Activated B cell treated with CpG ODN at 0.5 μM for 24 hours (primary cell): ENCODE measurements around the gene STK25. TPM values are rescaled to one million over a fixed set of nuclear protein-coding genes. Genes with fewer than 3 reads are reported as not detected.

Source experiments
- ATAC-seq: fragments of 200-7000 bp; cut with Tn5 transposase; one replicate; pipeline ENCODE4 v1.10.0; 2021; ENCODE audit warnings: low read depth, mild to moderate bottlenecking, moderate library complexity
- CTCF ChIA-PET: fragments of 350-600 bp; sonication (Branson Sonifier 250); formaldehyde crosslinking; loops from one replicate; lab custom pipeline; 2021; ENCODE audit warnings: antibody characterized with exemption; lab: Charles Lee
- POLR2A ChIA-PET: fragments of 350-600 bp; sonication (Branson Sonifier 250); formaldehyde crosslinking; loops from one replicate; lab custom pipeline; 2021; ENCODE audit warnings: antibody characterized with exemption; lab: Charles Lee
- DNase-seq: peaks from one replicate; pipeline ENCODE4 v3.0.0; 2022
- H3K27ac Mint-ChIP-seq: one replicate; pipeline ENCODE4 v1.8.0; 2020; ENCODE audit warnings: mixed read lengths
- H3K27me3 Mint-ChIP-seq: one replicate; pipeline ENCODE4 v1.8.0; 2021; ENCODE audit warnings: mixed read lengths
- H3K36me3 Mint-ChIP-seq: one replicate; pipeline ENCODE4 v1.8.0; 2021; ENCODE audit warnings: low read depth, mixed read lengths
- H3K4me1 Mint-ChIP-seq: one replicate; pipeline ENCODE4 v1.8.0; 2021; ENCODE audit warnings: mixed read lengths
- H3K4me3 Mint-ChIP-seq: one replicate; pipeline ENCODE4 v1.8.0; 2020; ENCODE audit warnings: mild to moderate bottlenecking, mixed read lengths
- H3K9me3 Mint-ChIP-seq: one replicate; pipeline ENCODE4 v1.8.0; 2020; ENCODE audit warnings: mixed read lengths
- CTCF ChIP-seq: fragments of 200-600 bp; IDR thresholded peaks from one replicate; pipeline ENCODE4 v1.8.0; 2022; ENCODE audit warnings: antibody characterized with exemption, mild to moderate bottlenecking
- intact Hi-C: fragments of 100-400 bp; cut with micrococcal nuclease; formaldehyde crosslinking; loops from one replicate; pipeline ENCODE4 v1.15.1; 2024
- total RNA-seq: library from RNA; stranded (reverse); gene quantifications from 2 replicates; pipeline ENCODE4 v1.2.3, GENCODE V29; 2022

Gene STK25
- total RNA-seq, 1 donor from 2014 or later = 151 TPM

- POLR2A ChIA-PET = no interaction called here
- TF ChIP-seq CTCF = no peak
- H3K4me3 Mint-ChIP-seq = no peak overlapping the region
- no peaks in the 10 kb centered on the region for H3K4me1 Mint-ChIP-seq
- no peaks in the 10 kb centered on the region for H3K9me3 Mint-ChIP-seq
- DNase-seq (no peak), ATAC-seq (no peak)
- H3K36me3 Mint-ChIP-seq = peaks cover 53% of the 10 kb centered on the region
- H3K27me3 Mint-ChIP-seq = no peaks in the 10 kb centered on the region
- H3K27ac Mint-ChIP-seq = no peak overlapping the region
- CTCF ChIA-PET = no interaction called here
- intact Hi-C loops = no loop called here
These were observed 9.0 kb downstream of the STK25 start for GRCh38 chr2:241499146-241499965.

- DNase-seq = no peak
- no peaks in the 10 kb centered on the region for H3K27me3 Mint-ChIP-seq
- peaks cover 58% of the 10 kb centered on the region for H3K36me3 Mint-ChIP-seq
- no peak for ATAC-seq
- intact Hi-C loops = no loop called here
- no peak overlapping the region for H3K4me3 Mint-ChIP-seq
- H3K4me1 Mint-ChIP-seq = no peaks in the 10 kb centered on the region
- TF ChIP-seq CTCF = no peak
- CTCF ChIA-PET = no interaction called here
- POLR2A ChIA-PET = no interaction called here
- H3K27ac Mint-ChIP-seq = no peak overlapping the region
- H3K9me3 Mint-ChIP-seq = no peaks in the 10 kb centered on the region
These were observed 10.0 kb downstream of the STK25 start for GRCh38 chr2:241498115-241499070.

GRCh38 chr2:241496904-241497877, 11.2 kb downstream of the STK25 start:
- H3K36me3 Mint-ChIP-seq = peaks cover 62% of the 10 kb centered on the region
- H3K4me1 Mint-ChIP-seq = no peaks in the 10 kb centered on the region
- no peak for ATAC-seq
- intact Hi-C loops = no loop called here
- no peak for TF ChIP-seq CTCF
- no peaks in the 10 kb centered on the region for H3K9me3 Mint-ChIP-seq
- ChIA-PET CTCF (no interaction called here), POLR2A (no interaction called here)
- H3K27ac Mint-ChIP-seq = no peak overlapping the region
- no peaks in the 10 kb centered on the region for H3K27me3 Mint-ChIP-seq
- H3K4me3 Mint-ChIP-seq = no peak overlapping the region
- no peak for DNase-seq

GRCh38 chr2:241496003-241496707, 12.2 kb downstream of the STK25 start:
- ChIA-PET CTCF (no interaction called here), POLR2A (interaction anchor here (0.8 kb wide), 1 partner anchor 15 kb away, joined by 3 read pairs; no protein-coding TSS in a partner anchor)
- ATAC-seq (no peak), DNase-seq (no peak)
- Mint-ChIP-seq H3K36me3 (peaks cover 62% of the 10 kb centered on the region), H3K27me3 (no peaks in the 10 kb centered on the region), H3K27ac (no peak overlapping the region), H3K9me3 (no peaks in the 10 kb centered on the region), H3K4me3 (no peak overlapping the region), H3K4me1 (no peaks in the 10 kb centered on the region)
- no peak for TF ChIP-seq CTCF
- intact Hi-C loops = no loop called here
